GM23338 (cell line): ENCODE data around the gene PPP1R37. TPM values are rescaled to one million over a fixed set of nuclear protein-coding genes. Genes with fewer than 3 reads are reported as not detected.

ENCODE experiments used
- ATAC-seq: fragments of 200-7000 bp; cut with Tn5 transposase; 3 replicates; pipeline ENCODE4 v1.9.1; 2020
- DNase-seq: peaks from one replicate; pipeline ENCODE4 v3.0.0-alpha.2; 2015; ENCODE audit warnings: low spot score
- H2AFZ ChIP-seq: fragments of 200-600 bp; sonication (generic); 2 replicates; pipeline ENCODE4 v1.8.0; 2016; ENCODE audit warnings: antibody characterized with exemption, mild to moderate bottlenecking, moderate library complexity
- H3F3A ChIP-seq: fragments of 200-600 bp; sonication (generic); replicated peaks from 2 replicates; pipeline ENCODE4 v1.8.0; 2017; ENCODE audit warnings: antibody characterized with exemption, mixed run types, low read depth
- H3K27ac ChIP-seq: fragments of 200-600 bp; sonication (generic); 2 replicates; pipeline ENCODE4 v1.6.1; 2016; ENCODE audit warnings: low read depth
- H3K27me3 ChIP-seq: fragments of 200-600 bp; sonication (generic); 2 replicates; pipeline ENCODE4 v1.8.0; 2016; ENCODE audit warnings: mild to moderate bottlenecking, mixed run types, moderate library complexity; ENCODE audit not compliant: insufficient read depth
- H3K36me3 ChIP-seq: fragments of 200-600 bp; sonication (generic); 2 replicates; pipeline ENCODE4 v1.8.0; 2016; ENCODE audit warnings: mild to moderate bottlenecking; ENCODE audit not compliant: insufficient read depth
- H3K4me1 ChIP-seq: fragments of 200-600 bp; sonication (generic); 2 replicates; pipeline ENCODE4 v1.8.0; 2016; ENCODE audit warnings: mild to moderate bottlenecking, moderate library complexity; ENCODE audit not compliant: insufficient read depth
- H3K4me2 ChIP-seq: fragments of 200-600 bp; sonication (generic); 2 replicates; pipeline ENCODE4 v1.7.1; 2017; ENCODE audit warnings: mixed run types
- H3K4me3 ChIP-seq: fragments of 200-600 bp; sonication (generic); 2 replicates; pipeline ENCODE4 v1.6.1; 2016; ENCODE audit warnings: mixed run types
- H3K79me2 ChIP-seq: fragments of 200-600 bp; sonication (generic); replicated peaks from 2 replicates; pipeline ENCODE4 v1.8.0; 2017; ENCODE audit warnings: mild to moderate bottlenecking; ENCODE audit not compliant: insufficient read depth
- H3K9me2 ChIP-seq: fragments of 200-600 bp; sonication (generic); 2 replicates; pipeline ENCODE4 v1.8.0; 2017; ENCODE audit not compliant: insufficient read depth
- H4K20me1 ChIP-seq: fragments of 200-600 bp; sonication (generic); replicated peaks from 2 replicates; pipeline ENCODE4 v1.8.0; 2017; ENCODE audit warnings: mild to moderate bottlenecking; ENCODE audit not compliant: insufficient read depth
- H3K27ac Mint-ChIP-seq: 2 replicates; pipeline ENCODE4 v1.8.0; 2020; ENCODE audit warnings: inconsistent platforms, mild to moderate bottlenecking, moderate library complexity, mixed read lengths
- H3K27me3 Mint-ChIP-seq: 3 replicates; pipeline ENCODE4 v1.8.0; 2022; ENCODE audit warnings: low read depth, mild to moderate bottlenecking, moderate library complexity, mixed read lengths, inconsistent platforms; ENCODE audit not compliant: insufficient read depth, poor library complexity
- H3K36me3 Mint-ChIP-seq: 3 replicates; pipeline ENCODE4 v1.8.0; 2021; ENCODE audit warnings: low read depth, mild to moderate bottlenecking, inconsistent platforms, moderate library complexity, mixed read lengths
- H3K4me1 Mint-ChIP-seq: 3 replicates; pipeline ENCODE4 v1.8.0; 2020; ENCODE audit warnings: mild to moderate bottlenecking, inconsistent platforms, mixed read lengths
- H3K4me3 Mint-ChIP-seq: 3 replicates; pipeline ENCODE4 v1.8.0; 2021; ENCODE audit warnings: moderate library complexity, mild to moderate bottlenecking, inconsistent platforms, mixed read lengths
- H3K9me3 Mint-ChIP-seq: 3 replicates; pipeline ENCODE4 v1.8.0; 2020; ENCODE audit warnings: moderate library complexity, mild to moderate bottlenecking, inconsistent platforms, mixed read lengths
- CREB1 ChIP-seq: fragments of 250-450 bp; sonication (Bioruptor Pico); IDR thresholded peaks from 2 replicates; pipeline ENCODE4 v1.5.0; 2020; ENCODE audit warnings: low read depth, mild to moderate bottlenecking, moderate library complexity
- CTCF ChIP-seq, 2 experiments: fragments of 200-600 bp in 1 of 2; sonication (generic) in 1 of 2; conservative IDR thresholded peaks; 2 replicates each; pipeline versions ENCODE4 v1.5.1 to v1.6.1; 2016 to 2017; ENCODE audit warnings: antibody characterized with exemption in 2 of 2, low read depth in 2 of 2, mild to moderate bottlenecking in 2 of 2, moderate library complexity in 1 of 2
- EZH2phosphoT487 ChIP-seq: fragments of 200-600 bp; sonication (generic); IDR thresholded peaks from one replicate; pipeline ENCODE4 v1.8.1; 2018; ENCODE audit warnings: antibody characterized with exemption; ENCODE audit not compliant: unreplicated experiment
- JUNB ChIP-seq: IDR thresholded peaks from one replicate; pipeline ENCODE4 v1.6.1; 2016; ENCODE audit warnings: antibody characterized with exemption; ENCODE audit not compliant: unreplicated experiment
- POLR2AphosphoS5 ChIP-seq: IDR thresholded peaks from 2 replicates; pipeline ENCODE4 v1.6.1; 2016; ENCODE audit warnings: antibody characterized with exemption, low read depth
- STAT1 ChIP-seq: IDR thresholded peaks from one replicate; pipeline ENCODE4 v1.6.1; 2016; ENCODE audit warnings: antibody characterized with exemption; ENCODE audit not compliant: unreplicated experiment
- ZNF114 ChIP-seq: fragments of 250-450 bp; sonication (Bioruptor Pico); IDR thresholded peaks from 2 replicates; pipeline ENCODE4 v1.5.0; 2020; ENCODE audit warnings: mild to moderate bottlenecking, moderate library complexity
- ZNF331 ChIP-seq: fragments of 250-450 bp; sonication (Bioruptor Pico); IDR thresholded peaks from 2 replicates; pipeline ENCODE4 v1.5.0; 2020; ENCODE audit warnings: low read depth, mild to moderate bottlenecking, moderate library complexity
- polyA plus RNA-seq: library from polyadenylated mRNA; unstranded; fragments of >200 nt; fragmentation: Nextera tagmentation; extraction: Ambion mirVana; gene quantifications from 2 replicates; pipeline ENCODE4 v1.2.1, GENCODE V29; 2016
- total RNA-seq: library from RNA; depleted of rRNA; stranded (reverse); fragments of >200 nt; shearing (Covaris generic); gene quantifications from 2 replicates; pipeline ENCODE4 v1.2.3, GENCODE V29; 2014

Gene PPP1R37
- total and polyA plus RNA-seq, 2 experiments from 2014 or later, result 6.9 to 47.2 TPM

GRCh38 chr19:45151320-45151719 lies 58.3 kb downstream of the PPP1R37 start (continued):
- TF ChIP-seq STAT1 (no peak), JUNB (no peak), ZNF114 (CRISPR knock-in tag) (no peak), CREB1 (no peak)

- no peaks in the 10 kb centered on the region for H3K79me2 ChIP-seq
- Mint-ChIP-seq H3K9me3 (peaks cover 10% of the 10 kb centered on the region; the same call in 2 of the 3 replicates), H3K27me3 (peaks cover 57% of the 10 kb centered on the region), H3K4me1 (peaks cover 11% of the 10 kb centered on the region), H3K36me3 (peaks cover 3% of the 10 kb centered on the region; the same call in 1 of the 3 replicates), H3K27ac (no peak overlapping the region), H3K4me3 (peak overlapping the region; percentile 60)
- H4K20me1 ChIP-seq, result no peaks in the 10 kb centered on the region; the same call in none of the 2 replicates
- H3K4me1 ChIP-seq, result no peaks in the 10 kb centered on the region; the same call in 1 of the 2 replicates
- peak overlapping the region; percentile 96; the same call in 1 of the 2 replicates for H2AFZ ChIP-seq
- peak in 1 of 2 experiments; percentile 63; a peak in 3 of 4 replicates for TF ChIP-seq CTCF (conservative IDR thresholded peaks at IDR 0.05; ENCODE audit: low read depth in 2 of 2)
- TF ChIP-seq POLR2AphosphoS5, result no peak
- H3K27me3 ChIP-seq, result peaks cover 46% of the 10 kb centered on the region
- 0 out of 2 replicates have a peak, but pooled peaks cover 9% of the 10 kb centered on the region for H3F3A ChIP-seq
- H3K9me2 ChIP-seq, result no peaks in the 10 kb centered on the region
- ATAC-seq (peak; percentile 10), DNase-seq (peak; percentile 60)
- peak overlapping the region; percentile 55 for H3K4me3 ChIP-seq
- no peak overlapping the region for H3K27ac ChIP-seq
- peak overlapping the region; percentile 72; the same call in 1 of the 2 replicates for H3K4me2 ChIP-seq
- H3K36me3 ChIP-seq, result no peaks in the 10 kb centered on the region
Observed at GRCh38 chr19:45151821-45152503, 59.0 kb downstream of the PPP1R37 start.

GRCh38 chr19:45152504-45153338 lies 59.7 kb downstream of the PPP1R37 start:
- H3F3A ChIP-seq, result 0 out of 2 replicates have a peak, but pooled peaks cover 9% of the 10 kb centered on the region
- Mint-ChIP-seq H3K9me3 (peaks cover 10% of the 10 kb centered on the region; the same call in 2 of the 3 replicates), H3K4me3 (peak overlapping the region; percentile 63), H3K36me3 (peaks cover 3% of the 10 kb centered on the region; the same call in 1 of the 3 replicates), H3K27me3 (peaks cover 54% of the 10 kb centered on the region), H3K27ac (no peak overlapping the region), H3K4me1 (peaks cover 15% of the 10 kb centered on the region)
- ATAC-seq, result peak; percentile 51
- H3K4me2 ChIP-seq, result peak overlapping the region; percentile 83
- no peaks in the 10 kb centered on the region; the same call in none of the 2 replicates for H4K20me1 ChIP-seq
- H2AFZ ChIP-seq, result peak overlapping the region; percentile 96; the same call in 1 of the 2 replicates
- peaks cover 46% of the 10 kb centered on the region for H3K27me3 ChIP-seq
- peak overlapping the region; percentile 55 for H3K4me3 ChIP-seq
- H3K36me3 ChIP-seq, result no peaks in the 10 kb centered on the region
- DNase-seq, result peak; percentile 87
- no peaks in the 10 kb centered on the region; the same call in 1 of the 2 replicates for H3K4me1 ChIP-seq
- H3K27ac ChIP-seq, result no peak overlapping the region
- H3K79me2 ChIP-seq, result no peaks in the 10 kb centered on the region
- no peaks in the 10 kb centered on the region for H3K9me2 ChIP-seq
- TF ChIP-seq ZNF331 (CRISPR knock-in tag), result no peak
- TF ChIP-seq EZH2phosphoT487, result no peak
- peak; percentile 13; the same call in 1 of the 2 replicates for TF ChIP-seq POLR2AphosphoS5
- TF ChIP-seq CTCF (conservative IDR thresholded peaks at IDR 0.05; ENCODE audit: low read depth in 2 of 2), result peak in 1 of 2 experiments; percentile 57; a peak in 3 of 4 replicates
- peak; percentile 73 for TF ChIP-seq CREB1
